Measurements from ENCODE around the gene HCK. TPM values are rescaled to one million over a fixed set of nuclear protein-coding genes. Genes with fewer than 3 reads are reported as not detected.

HCK gene
- total and polyA plus RNA-seq, 4 donors = 18.5 to 304 (median 61.2) TPM

DNA sequence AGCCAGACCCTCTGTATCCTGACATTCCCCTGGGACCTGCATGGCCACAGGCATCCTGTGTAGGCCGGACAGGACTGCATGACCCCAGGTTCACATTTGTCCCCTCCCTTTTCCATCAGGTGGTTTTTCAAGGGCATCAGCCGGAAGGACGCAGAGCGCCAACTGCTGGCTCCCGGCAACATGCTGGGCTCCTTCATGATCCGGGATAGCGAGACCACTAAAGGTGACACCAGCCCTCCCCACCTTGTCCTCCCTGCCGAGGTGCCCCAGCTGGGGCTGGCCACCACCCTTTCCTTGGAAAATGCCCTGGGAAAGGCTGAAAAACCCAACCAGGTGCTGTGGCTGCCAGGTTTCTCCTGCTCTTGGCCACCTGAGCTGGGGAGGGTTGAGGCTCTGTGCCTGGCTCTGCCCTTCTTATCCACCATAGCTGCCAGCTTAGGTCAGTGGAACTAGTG is 27.6 kb downstream of the HCK start:
- ATAC-seq (ENCODE audit: insufficient read depth, low FRiP score) = no peak
- DNase-seq = no peak
- Histone ChIP-seq H3K9ac (ENCODE audit: insufficient read depth in 1 of 2, low read length in 2 of 2) (no peak overlapping the region), H3K9me3 (ENCODE audit: control insufficient read depth in 4 of 4, insufficient read depth in 3 of 4, low read length in 3 of 4) (no peaks in the 10 kb centered on the region), H3K4me3 (no peak overlapping the region), H3K27me3 (ENCODE audit: control insufficient read depth in 3 of 3, insufficient read depth in 3 of 3, low read length in 2 of 3) (no peaks in the 10 kb centered on the region), H3K27ac (ENCODE audit: low read depth in 1 of 2, low read length in 1 of 2) (no peak overlapping the region), H3K4me1 (ENCODE audit: control insufficient read depth in 5 of 5, insufficient read depth in 5 of 5, low read length in 5 of 5) (peaks cover 0 to 2% (median 0%) of the 10 kb centered on the region in 5 donors), H3K36me3 (ENCODE audit: control insufficient read depth in 4 of 4, insufficient read depth in 4 of 4, low read length in 4 of 4) (peaks cover 0 to 3% (median 0%) of the 10 kb centered on the region in 4 donors)
- WGBS, 2 donors = 60 to 73% methylated on average over 8 of the region's 8 CpGs
- no peak for TF ChIP-seq CTCF (IDR thresholded peaks at IDR 0.05; ENCODE audit: control extremely low read depth, extremely low read depth)

DNA sequence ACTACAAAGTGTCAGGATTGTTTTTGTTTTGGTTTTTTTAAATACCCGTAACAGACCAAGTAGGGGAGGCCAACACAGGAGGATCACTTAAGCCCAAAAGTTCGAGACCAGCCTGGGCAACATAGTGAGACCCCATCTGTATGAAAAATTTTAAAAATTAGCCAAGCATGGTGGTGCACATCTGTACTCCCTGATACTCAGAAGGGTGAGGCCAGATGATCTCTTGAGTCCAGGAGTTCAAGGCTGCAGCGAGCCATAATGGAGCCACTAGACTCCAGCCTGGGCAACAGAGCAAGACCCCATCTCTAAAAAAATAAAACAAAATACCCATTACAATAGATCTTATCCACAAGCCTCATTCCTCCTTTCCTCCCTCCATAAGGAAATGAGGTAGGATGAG is 28.7 kb downstream of the HCK start:
- DNase-seq (no peak), ATAC-seq (ENCODE audit: insufficient read depth, low FRiP score) (no peak)
- H3K9me3 ChIP-seq (ENCODE audit: control insufficient read depth in 4 of 4, insufficient read depth in 3 of 4, low read length in 3 of 4) = no peaks in the 10 kb centered on the region
- no peak overlapping the region for H3K9ac ChIP-seq (ENCODE audit: insufficient read depth in 1 of 2, low read length in 2 of 2)
- no peak overlapping the region for H3K27ac ChIP-seq (ENCODE audit: low read depth in 1 of 2, low read length in 1 of 2)
- WGBS, 2 donors = 59 to 61% methylated on average over 3 of the region's 3 CpGs
- no peak overlapping the region for H3K4me3 ChIP-seq
- H3K27me3 ChIP-seq (ENCODE audit: control insufficient read depth in 3 of 3, insufficient read depth in 3 of 3, low read length in 2 of 3) = no peaks in the 10 kb centered on the region
- TF ChIP-seq CTCF (IDR thresholded peaks at IDR 0.05; ENCODE audit: control extremely low read depth, extremely low read depth) = no peak
- H3K36me3 ChIP-seq (ENCODE audit: control insufficient read depth in 4 of 4, insufficient read depth in 4 of 4, low read length in 4 of 4) = peaks cover 0 to 3% (median 0%) of the 10 kb centered on the region in 4 donors
- peaks cover 0 to 2% (median 0%) of the 10 kb centered on the region in 5 donors for H3K4me1 ChIP-seq (ENCODE audit: control insufficient read depth in 5 of 5, insufficient read depth in 5 of 5, low read length in 5 of 5)

- TF ChIP-seq CTCF (IDR thresholded peaks at IDR 0.05; ENCODE audit: control extremely low read depth, extremely low read depth) = no peak
- Histone ChIP-seq H3K9me3 (ENCODE audit: control insufficient read depth in 4 of 4, insufficient read depth in 3 of 4, low read length in 3 of 4) (no peaks in the 10 kb centered on the region), H3K27me3 (ENCODE audit: control insufficient read depth in 3 of 3, insufficient read depth in 3 of 3, low read length in 2 of 3) (no peaks in the 10 kb centered on the region), H3K9ac (ENCODE audit: insufficient read depth in 1 of 2, low read length in 2 of 2) (no peak overlapping the region), H3K27ac (ENCODE audit: low read depth in 1 of 2, low read length in 1 of 2) (no peak overlapping the region), H3K36me3 (ENCODE audit: control insufficient read depth in 4 of 4, insufficient read depth in 4 of 4, low read length in 4 of 4) (no peaks in the 10 kb centered on the region), H3K4me3 (no peak overlapping the region), H3K4me1 (ENCODE audit: control insufficient read depth in 5 of 5, insufficient read depth in 5 of 5, low read length in 5 of 5) (no peaks in the 10 kb centered on the region)
- no peak for ATAC-seq (ENCODE audit: insufficient read depth, low FRiP score)
- WGBS, 2 donors = 90 to 94% methylated on average over 6 of the region's 6 CpGs
- DNase-seq = no peak
Measured at GRCh38 chr20:32083469-32083868, 31.4 kb downstream of the HCK start.

DNA sequence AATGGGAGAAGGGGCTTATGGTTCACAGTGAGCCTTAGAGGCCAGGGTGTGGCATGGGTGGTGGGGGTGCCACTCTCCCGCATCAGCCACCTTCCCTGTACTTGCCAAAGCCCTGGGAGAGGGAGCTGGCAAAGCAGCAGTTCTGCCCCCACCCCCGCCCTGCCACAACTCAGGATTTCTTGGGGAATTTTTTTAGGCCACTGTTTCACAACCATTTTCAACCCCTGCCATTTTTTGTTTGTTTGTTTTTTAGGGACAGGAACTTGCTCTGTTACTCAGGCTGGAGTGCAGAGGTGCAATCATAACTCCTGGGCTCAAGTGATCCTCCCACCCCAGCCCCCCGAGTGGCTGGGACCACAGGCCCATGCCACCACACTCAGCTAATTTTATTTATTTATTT is 35.0 kb downstream of the HCK start:
- TF ChIP-seq CTCF (IDR thresholded peaks at IDR 0.05; ENCODE audit: control extremely low read depth, extremely low read depth) = no peak
- 79 to 86% methylated on average over 3 of the region's 3 CpGs for WGBS, 2 donors
- no peak overlapping the region for H3K4me3 ChIP-seq
- no peak for DNase-seq
- ATAC-seq (ENCODE audit: insufficient read depth, low FRiP score) = no peak
- H3K9me3 ChIP-seq (ENCODE audit: control insufficient read depth in 4 of 4, insufficient read depth in 3 of 4, low read length in 3 of 4) = peaks cover 0 to 4% (median 0%) of the 10 kb centered on the region in 4 donors
- H3K36me3 ChIP-seq (ENCODE audit: control insufficient read depth in 4 of 4, insufficient read depth in 4 of 4, low read length in 4 of 4) = peaks cover 0 to 3% (median 0%) of the 10 kb centered on the region in 4 donors
- H3K27me3 ChIP-seq (ENCODE audit: control insufficient read depth in 3 of 3, insufficient read depth in 3 of 3, low read length in 2 of 3) = no peaks in the 10 kb centered on the region
- H3K4me1 ChIP-seq (ENCODE audit: control insufficient read depth in 5 of 5, insufficient read depth in 5 of 5, low read length in 5 of 5) = no peaks in the 10 kb centered on the region
- H3K27ac ChIP-seq (ENCODE audit: low read depth in 1 of 2, low read length in 1 of 2) = no peak overlapping the region
- H3K9ac ChIP-seq (ENCODE audit: insufficient read depth in 1 of 2, low read length in 2 of 2) = no peak overlapping the region

Data from lung (tissue), 12 donors.